ENCODE measurements around the gene GNAT3.

The GNAT3 gene

GRCh38 chr7:80460857-80461256 lies 51.0 kb downstream of the GNAT3 start:
- DNase-seq: no peak

GRCh38 chr7:80459776-80460510 lies 51.9 kb downstream of the GNAT3 start:
- DNase-seq: no peak

- DNase-seq: no peak
Measured at GRCh38 chr7:80458822-80459725, 52.8 kb downstream of the GNAT3 start.

- no peak for DNase-seq
Measured at GRCh38 chr7:80453699-80454340, 58.0 kb downstream of the GNAT3 start.

- no peak for DNase-seq
Measured at GRCh38 chr7:80450621-80451308, 61.1 kb downstream of the GNAT3 start.

- no peak for DNase-seq
Measured at GRCh38 chr7:80449836-80450235, 62.0 kb downstream of the GNAT3 start.

- no peak for DNase-seq
Measured at GRCh38 chr7:80445351-80445750, 66.5 kb downstream of the GNAT3 start.

- DNase-seq: no peak
Measured at GRCh38 chr7:80444811-80445210, 67.1 kb downstream of the GNAT3 start.

- peak; percentile 13 for DNase-seq
Measured at GRCh38 chr7:80443325-80443724, 68.5 kb downstream of the GNAT3 start.

GRCh38 chr7:80440883-80441282 lies 71.0 kb downstream of the GNAT3 start:
- no peak for DNase-seq

- DNase-seq: no peak
Measured at GRCh38 chr7:80439894-80440821, 71.7 kb downstream of the GNAT3 start.

- DNase-seq: no peak
Measured at GRCh38 chr7:80435521-80435920, 76.3 kb downstream of the GNAT3 start.

- DNase-seq: no peak
Measured at GRCh38 chr7:80434047-80434446, 77.8 kb downstream of the GNAT3 start.

- no peak for DNase-seq
Measured at GRCh38 chr7:80432166-80432565, 79.7 kb downstream of the GNAT3 start.

GRCh38 chr7:80429181-80429580 lies 82.7 kb downstream of the GNAT3 start:
- DNase-seq: no peak

- DNase-seq: no peak
Measured at GRCh38 chr7:80428161-80429054, 83.5 kb downstream of the GNAT3 start.

GRCh38 chr7:80427218-80427617 lies 84.6 kb downstream of the GNAT3 start:
- no peak for DNase-seq

- no peak for DNase-seq
Measured at GRCh38 chr7:80420876-80421275, 91.0 kb downstream of the GNAT3 start.

- DNase-seq: no peak
Measured at GRCh38 chr7:80417211-80417793, 94.6 kb downstream of the GNAT3 start.

GRCh38 chr7:80415522-80415921 lies 96.3 kb downstream of the GNAT3 start:
- DNase-seq: no peak
